ENCODE data around the gene PACSIN2. TPM values are rescaled to one million over a fixed set of nuclear protein-coding genes. Genes with fewer than 3 reads are reported as not detected.

The PACSIN2 gene
- total and polyA plus RNA-seq, 2 of the 13 experiments (the other 11 are each of a cell fraction or from before 2014, with no cell fraction given) = 54.1 to 68.8 TPM

- no peak for TF ChIP-seq RORA (CRISPR knock-in tag; IDR thresholded peaks at IDR 0.05)
- TF ChIP-seq, protein P1, sequence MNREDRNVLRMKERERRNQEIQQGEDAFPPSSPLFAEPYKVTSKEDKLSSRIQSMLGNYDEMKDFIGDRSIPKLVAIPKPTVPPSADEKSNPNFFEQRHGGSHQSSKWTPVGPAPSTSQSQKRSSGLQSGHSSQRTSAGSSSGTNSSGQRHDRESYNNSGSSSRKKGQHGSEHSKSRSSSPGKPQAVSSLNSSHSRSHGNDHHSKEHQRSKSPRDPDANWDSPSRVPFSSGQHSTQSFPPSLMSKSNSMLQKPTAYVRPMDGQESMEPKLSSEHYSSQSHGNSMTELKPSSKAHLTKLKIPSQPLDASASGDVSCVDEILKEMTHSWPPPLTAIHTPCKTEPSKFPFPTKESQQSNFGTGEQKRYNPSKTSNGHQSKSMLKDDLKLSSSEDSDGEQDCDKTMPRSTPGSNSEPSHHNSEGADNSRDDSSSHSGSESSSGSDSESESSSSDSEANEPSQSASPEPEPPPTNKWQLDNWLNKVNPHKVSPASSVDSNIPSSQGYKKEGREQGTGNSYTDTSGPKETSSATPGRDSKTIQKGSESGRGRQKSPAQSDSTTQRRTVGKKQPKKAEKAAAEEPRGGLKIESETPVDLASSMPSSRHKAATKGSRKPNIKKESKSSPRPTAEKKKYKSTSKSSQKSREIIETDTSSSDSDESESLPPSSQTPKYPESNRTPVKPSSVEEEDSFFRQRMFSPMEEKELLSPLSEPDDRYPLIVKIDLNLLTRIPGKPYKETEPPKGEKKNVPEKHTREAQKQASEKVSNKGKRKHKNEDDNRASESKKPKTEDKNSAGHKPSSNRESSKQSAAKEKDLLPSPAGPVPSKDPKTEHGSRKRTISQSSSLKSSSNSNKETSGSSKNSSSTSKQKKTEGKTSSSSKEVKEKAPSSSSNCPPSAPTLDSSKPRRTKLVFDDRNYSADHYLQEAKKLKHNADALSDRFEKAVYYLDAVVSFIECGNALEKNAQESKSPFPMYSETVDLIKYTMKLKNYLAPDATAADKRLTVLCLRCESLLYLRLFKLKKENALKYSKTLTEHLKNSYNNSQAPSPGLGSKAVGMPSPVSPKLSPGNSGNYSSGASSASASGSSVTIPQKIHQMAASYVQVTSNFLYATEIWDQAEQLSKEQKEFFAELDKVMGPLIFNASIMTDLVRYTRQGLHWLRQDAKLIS (CRISPR knock-in tag; IDR thresholded peaks at IDR 0.05) = no peak
- TF ChIP-seq FIP1L1 (IDR thresholded peaks at IDR 0.05; ENCODE audit: borderline replicate concordance, insufficient read depth, low read depth, low read length) = no peak
- no peak for TF ChIP-seq FOSL1 (CRISPR knock-in tag; IDR thresholded peaks at IDR 0.05; ENCODE audit: borderline replicate concordance)
Observed at GRCh38 chr22:43013355-43014315, 1.3 kb downstream of the PACSIN2 start (continued).

DNA sequence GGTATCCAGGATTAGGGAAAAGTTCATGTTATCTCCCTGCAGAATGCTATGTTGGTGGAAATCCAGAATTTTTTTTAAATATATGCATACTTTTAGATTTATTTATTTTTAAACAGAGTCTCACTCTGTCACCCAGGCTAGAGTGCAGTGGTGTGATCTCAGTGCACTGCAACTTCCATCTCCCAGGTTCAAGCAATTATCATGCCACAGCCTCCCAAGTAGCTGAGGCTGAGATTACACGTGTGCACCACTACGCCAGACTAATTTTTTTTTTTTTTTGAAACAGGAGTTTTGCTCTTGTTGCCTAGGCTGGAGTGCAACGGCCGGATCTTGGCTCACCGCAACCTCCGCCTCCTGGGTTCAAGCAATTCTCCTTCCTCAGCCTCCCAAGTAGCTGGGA lies 2.6 kb downstream of the PACSIN2 start:
- ChIA-PET POLR2A (interaction anchor here (8.7 kb wide), 1 partner anchor 17 kb away, joined by 185 read pairs; no protein-coding TSS in a partner anchor), CTCF (ENCODE audit: low intra/inter-chr PET ratio, low total read pairs) (no interaction called here)
- Histone ChIP-seq H3K9ac (ENCODE audit: insufficient read depth, low read depth, low read length) (no peak overlapping the region), H4K20me1 (ENCODE audit: insufficient read depth, low read length) (peaks cover 33% of the 10 kb centered on the region), H3K4me3 (replicated peaks in 1 of 3; ENCODE audit: insufficient read depth in 1 of 3, low read depth in 2 of 3, low read length in 3 of 3) (no peak overlapping the region), H3K4me1 (ENCODE audit: insufficient read depth, low read length) (peaks cover 79% of the 10 kb centered on the region), H3K4me2 (ENCODE audit: low read depth, low read length) (0 out of 2 replicates have a peak overlapping the region, but pooled peaks have one; percentile 3), H3K79me2 (ENCODE audit: insufficient read depth, low read length) (peaks cover 72% of the 10 kb centered on the region), H3K27ac (ENCODE audit: extremely low read length, insufficient read depth, low read length) (no peak overlapping the region), H3K9me3 (ENCODE audit: low read length) (no peaks in the 10 kb centered on the region), H2AFZ (ENCODE audit: low read length) (no peak overlapping the region), H3K36me3 (replicated peaks in 1 of 2; ENCODE audit: control insufficient read depth in 1 of 2, insufficient read depth in 2 of 2, low read length in 2 of 2) (no peaks in the 10 kb centered on the region; a peak in 1 of 5 replicates), H3K27me3 (ENCODE audit: control insufficient read depth in 1 of 2, insufficient read depth in 2 of 2, low read length in 2 of 2) (no peaks in the 10 kb centered on the region; a peak in 1 of 5 replicates)
- in situ Hi-C loops (cut with HindIII; ENCODE audit: extremely low pct_ligation_motif_present, low pct_unique_long_range_greater_than_20kb) = no loop called here
- DNase-seq (ENCODE audit: low spot score) (no peak), ATAC-seq (no peak), FAIRE-seq (no peak)
- intact Hi-C loops (cut with micrococcal nuclease; ENCODE audit: unreplicated experiment) = no loop called here
- WGBS (ENCODE audit: low lambda C conversion rate) = 78% methylated on average over 6 of the region's 6 CpGs
- no TSS peak for BruUV-seq (replicated peaks)
- no peak for TF ChIP-seq NKX3-1 (CRISPR knock-in tag; IDR thresholded peaks at IDR 0.05)
- TF ChIP-seq HHEX (CRISPR knock-in tag; IDR thresholded peaks at IDR 0.05) = no peak
- TF ChIP-seq ZMYM3 (CRISPR knock-in tag; IDR thresholded peaks at IDR 0.05) = no peak
- TF ChIP-seq KLF11 (CRISPR knock-in tag; IDR thresholded peaks at IDR 0.05) = no peak
- no peak for TF ChIP-seq ESRRA (CRISPR knock-in tag; IDR thresholded peaks at IDR 0.05; ENCODE audit: low read depth)
- TF ChIP-seq THAP11 (CRISPR knock-in tag; IDR thresholded peaks at IDR 0.05) = no peak
- TF ChIP-seq NBN (conservative IDR thresholded peaks at IDR 0.05) = no peak
- no peak for TF ChIP-seq SIX1 (CRISPR knock-in tag; IDR thresholded peaks at IDR 0.05; ENCODE audit: borderline replicate concordance)
- TF ChIP-seq FOXK1 (CRISPR knock-in tag; IDR thresholded peaks at IDR 0.05; ENCODE audit: borderline replicate concordance, low read depth) = no peak
- no peak for TF ChIP-seq RNF2 (conservative IDR thresholded peaks at IDR 0.05; ENCODE audit: low read depth)
- TF ChIP-seq MYNN (CRISPR knock-in tag; IDR thresholded peaks at IDR 0.05; ENCODE audit: low read depth) = no peak
- TF ChIP-seq IKZF4 (CRISPR knock-in tag; IDR thresholded peaks at IDR 0.05; ENCODE audit: borderline replicate concordance, low read depth, not compliant biosample characterization) = no peak
- TF ChIP-seq ZFP82 (CRISPR knock-in tag; IDR thresholded peaks at IDR 0.05; ENCODE audit: borderline replicate concordance) = no peak
- TF ChIP-seq ZNF607 (CRISPR knock-in tag; IDR thresholded peaks at IDR 0.05; ENCODE audit: borderline replicate concordance) = no peak
